Activated naive CD4-positive, alpha-beta T cell (primary cell): ENCODE data around the gene RASAL2.
"Not testable (repeated sequence)": the region's sequence is repeated elsewhere in the genome, so short reads cannot be mapped to it uniquely, and the experiment has no call there.

ENCODE experiments used
- DNase-seq, 4 experiments: peaks; one replicate each; lab custom pipeline; 2025; lab: John Stamatoyannopoulos, UW

The RASAL2 gene

DNA sequence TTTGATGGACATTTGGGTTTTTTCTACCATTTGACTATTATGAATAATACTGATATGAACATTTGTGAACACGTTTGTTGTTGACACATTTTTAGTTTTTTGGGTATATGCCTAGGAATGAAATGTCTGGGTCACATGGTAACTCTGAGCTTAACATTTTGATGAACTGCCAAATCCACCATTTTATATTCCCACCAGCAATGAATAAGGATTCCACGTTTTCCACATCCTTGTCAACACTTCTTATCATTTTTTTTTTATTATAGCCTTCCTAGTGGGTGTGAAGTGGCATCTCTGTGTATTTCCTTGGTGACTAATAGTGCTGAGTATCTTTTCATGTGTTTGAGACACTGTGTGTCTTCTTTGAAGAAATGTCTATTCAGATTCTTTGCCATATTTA lies 67.6 kb downstream of the RASAL2 start:
- no peak for DNase-seq

DNA sequence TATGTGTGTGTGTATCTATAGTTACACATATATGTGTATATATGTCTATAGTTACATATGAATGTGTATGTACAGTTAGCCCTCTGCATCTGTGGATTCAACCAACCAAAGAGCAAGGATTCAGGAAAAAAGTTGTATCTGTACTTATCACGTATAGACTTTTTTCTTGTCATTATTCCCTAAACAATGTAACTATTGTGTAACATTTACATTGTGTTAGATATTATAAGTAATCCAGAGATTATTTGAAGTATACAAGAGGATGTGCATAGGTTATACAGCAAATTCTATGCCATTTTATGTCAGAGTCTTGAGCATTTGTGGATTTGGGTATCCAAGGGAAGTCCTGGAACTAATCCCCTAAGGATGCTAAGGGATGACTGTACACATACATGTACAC lies 71.3 kb downstream of the RASAL2 start:
- no peak for DNase-seq

DNA sequence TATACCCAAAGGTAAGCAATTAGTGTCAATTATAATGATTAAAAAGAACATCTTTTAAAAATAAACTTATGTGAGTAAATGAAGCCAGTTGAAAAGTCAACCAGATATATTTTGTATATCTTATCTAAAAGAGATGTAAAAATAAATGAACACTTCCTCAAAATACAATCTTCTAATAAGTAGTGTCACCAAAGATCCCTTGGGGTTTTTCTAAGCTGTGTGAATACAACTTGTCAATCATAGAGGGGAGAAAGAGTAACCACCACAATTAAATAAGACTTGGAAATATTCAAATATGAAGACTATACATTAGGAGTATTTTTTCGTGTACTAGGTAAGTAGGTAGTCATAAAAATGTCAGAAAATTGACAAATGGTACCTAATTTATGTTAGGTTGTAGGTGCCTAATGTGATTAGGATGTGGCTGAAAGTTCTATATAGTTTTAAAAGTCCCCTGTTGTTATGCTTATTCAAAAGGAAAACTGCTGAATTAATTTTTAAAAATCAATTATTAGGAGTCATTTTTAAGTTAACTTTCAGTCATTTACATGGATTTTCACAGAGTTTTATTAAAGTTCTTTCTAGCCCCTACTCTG lies 72.6 kb downstream of the RASAL2 start:
- no peak for DNase-seq

DNA sequence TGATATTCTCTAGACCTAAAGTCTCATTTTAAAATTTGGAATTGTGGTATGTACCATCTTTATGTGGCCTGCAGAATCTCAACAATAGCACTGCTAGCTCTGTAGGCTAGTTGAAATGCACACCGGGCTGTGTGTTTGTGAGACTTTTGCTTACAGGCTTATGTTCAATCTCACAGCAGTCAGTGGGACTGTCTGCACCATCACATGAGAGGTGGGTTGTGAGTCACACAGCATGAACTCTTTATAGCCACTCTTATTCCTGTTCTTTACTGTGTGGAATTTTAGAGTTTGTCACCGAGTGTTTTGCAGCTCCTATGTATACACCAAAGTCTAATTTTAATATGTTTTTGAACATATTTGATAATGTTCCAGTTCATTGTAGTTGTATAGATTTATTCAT lies 74.6 kb downstream of the RASAL2 start:
- DNase-seq, result no peak

DNA sequence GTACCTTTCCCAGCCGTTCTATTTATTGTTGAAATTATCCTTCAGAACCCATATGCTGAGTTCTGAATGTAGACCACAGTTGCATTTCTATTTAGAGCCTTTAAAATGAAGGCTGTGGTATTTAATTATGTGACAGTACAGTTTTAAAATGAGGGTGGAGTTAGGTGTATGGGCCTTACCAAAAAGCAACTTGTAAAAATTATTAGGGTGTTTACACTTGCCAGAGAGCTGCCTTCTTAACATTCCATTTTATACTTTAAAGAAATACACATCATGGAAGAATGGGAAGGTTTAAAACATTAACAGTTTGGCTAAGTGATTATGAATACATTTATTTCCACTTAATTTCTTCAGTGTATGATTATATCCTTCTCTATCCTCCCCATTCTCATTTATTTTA lies 75.7 kb downstream of the RASAL2 start:
- no peak for DNase-seq

DNA sequence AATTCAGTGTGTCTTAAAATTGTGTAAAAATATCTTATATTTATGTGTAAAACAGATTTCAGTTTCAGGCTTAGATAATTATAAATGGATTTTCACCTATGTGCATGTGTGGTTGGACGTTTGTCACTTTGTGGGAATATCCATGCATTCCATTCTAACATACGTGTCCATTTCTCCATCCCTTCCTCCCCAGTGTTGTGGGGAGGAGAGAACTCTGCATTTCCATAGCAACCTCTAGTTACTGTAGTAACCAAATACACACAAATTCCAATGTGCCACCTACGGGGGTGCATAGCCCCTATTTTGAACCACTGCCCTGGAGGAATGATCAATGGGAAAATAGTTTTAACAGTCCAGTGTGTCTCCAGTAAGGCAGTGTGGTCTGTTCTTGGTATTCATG lies 79.0 kb downstream of the RASAL2 start:
- DNase-seq, result no peak

DNA sequence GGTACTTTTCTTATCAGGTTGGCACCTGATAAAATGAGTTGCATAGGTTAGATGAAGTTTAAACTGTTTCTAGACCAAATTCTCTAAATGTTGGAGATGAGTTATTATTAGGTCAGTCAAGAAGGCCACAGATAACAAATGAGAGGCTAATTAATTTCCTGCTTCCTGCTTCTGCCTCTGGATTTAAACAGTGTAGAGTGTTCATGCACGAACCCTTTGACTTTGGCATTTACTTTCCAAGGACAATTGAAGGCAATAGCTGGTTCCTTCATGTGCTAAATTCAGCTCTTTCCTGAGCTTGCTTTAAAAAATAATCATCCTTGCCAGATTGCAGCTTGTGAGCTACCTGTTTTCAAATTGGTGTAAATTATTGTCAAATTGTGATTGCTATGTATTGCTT lies 80.6 kb downstream of the RASAL2 start:
- no peak for DNase-seq

DNA sequence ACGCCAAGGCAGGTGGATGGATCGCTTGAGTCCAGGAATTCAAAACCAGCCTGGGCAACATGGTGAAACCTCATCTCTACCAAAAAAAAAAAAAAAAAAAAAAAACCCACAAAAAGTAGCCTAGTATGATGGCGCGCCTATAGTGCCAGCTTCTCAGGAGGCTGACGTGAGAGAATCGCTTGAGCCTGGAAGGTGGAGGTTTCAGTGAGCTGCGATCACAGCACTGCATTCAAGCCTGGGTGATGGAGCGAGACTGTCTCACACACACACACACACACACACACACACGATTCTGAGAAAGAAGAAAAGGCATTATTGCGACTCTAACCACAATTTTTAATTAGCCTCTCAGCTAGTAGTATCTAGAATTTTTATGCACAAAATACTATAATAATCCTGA lies 86.5 kb downstream of the RASAL2 start:
- DNase-seq, result no peak

DNA sequence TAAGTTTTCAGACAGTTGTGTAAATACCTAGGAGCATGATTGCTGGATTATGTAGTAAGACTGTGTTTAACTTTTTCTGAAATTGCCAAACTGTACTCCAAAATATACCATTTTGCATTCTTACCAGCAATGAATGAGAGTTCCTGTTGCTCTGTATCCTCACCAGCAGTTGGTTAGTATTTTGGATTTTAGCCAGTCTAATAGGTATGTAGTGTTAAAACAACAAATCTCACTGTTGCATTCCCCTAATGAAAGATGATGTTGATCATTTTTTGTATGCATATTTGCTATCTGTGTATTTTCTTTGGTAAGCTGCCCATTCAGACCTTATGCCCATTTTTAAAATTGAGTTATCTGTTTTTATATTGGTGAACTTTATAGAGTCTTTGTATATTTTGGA lies 89.9 kb downstream of the RASAL2 start:
- DNase-seq, result no peak

DNA sequence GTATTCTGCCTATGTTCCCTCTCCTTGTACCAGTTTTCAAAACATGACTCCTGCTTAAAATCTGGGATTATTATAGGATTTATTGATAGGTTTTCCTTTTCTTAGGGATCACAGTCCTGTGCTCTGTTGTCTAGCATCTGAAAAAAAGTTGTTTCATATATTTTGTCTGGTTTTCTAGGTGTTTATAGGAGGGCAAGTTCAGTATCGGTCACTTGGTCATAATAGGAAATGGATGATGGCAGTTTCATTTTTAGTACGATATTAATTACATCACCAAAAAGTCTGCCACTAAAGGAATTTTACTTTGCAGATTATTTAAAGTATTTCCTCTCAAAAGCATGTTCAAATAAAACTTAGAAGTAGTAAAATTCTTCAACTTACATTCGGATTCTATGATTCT lies 94.4 kb downstream of the RASAL2 start:
- DNase-seq, result no peak

DNA sequence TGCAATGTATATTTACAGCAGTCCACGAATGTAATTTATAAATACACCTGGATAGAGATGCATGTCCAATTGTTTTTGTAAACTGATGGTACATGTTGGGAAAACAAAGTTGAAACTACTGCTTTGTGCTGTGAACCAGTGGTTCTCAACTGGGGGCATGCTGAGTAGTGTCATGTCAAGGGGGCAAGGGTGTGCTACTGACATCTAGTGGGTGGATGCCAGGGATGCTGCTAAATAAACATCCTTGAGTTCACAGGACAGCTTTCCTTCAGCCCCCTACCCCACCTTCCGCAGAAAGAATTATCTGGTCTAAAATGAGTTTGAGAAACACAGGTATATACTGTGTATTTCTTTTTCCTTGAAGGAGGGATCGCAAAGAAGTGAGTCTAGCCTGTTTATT lies 95.9 kb downstream of the RASAL2 start:
- DNase-seq, result no peak

DNA sequence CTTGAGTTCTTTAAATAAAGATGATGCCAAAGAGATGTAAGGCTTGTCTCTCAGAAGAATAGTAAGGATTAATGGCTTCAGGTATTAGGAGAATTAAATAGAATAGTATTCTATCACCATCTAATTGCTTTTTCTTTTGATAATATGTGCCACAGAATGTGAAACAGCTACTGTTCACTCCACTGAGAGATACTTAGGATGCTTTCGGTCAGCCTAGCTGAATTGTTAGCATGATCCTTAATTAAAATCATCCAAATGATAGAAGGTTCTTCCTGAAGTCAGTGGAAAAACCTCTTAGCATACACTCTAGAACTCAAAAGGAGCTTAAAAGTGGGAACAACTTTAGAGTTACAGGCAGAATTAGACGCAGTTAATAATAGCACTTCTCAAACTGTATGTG lies 97.0 kb downstream of the RASAL2 start:
- no peak for DNase-seq

DNA sequence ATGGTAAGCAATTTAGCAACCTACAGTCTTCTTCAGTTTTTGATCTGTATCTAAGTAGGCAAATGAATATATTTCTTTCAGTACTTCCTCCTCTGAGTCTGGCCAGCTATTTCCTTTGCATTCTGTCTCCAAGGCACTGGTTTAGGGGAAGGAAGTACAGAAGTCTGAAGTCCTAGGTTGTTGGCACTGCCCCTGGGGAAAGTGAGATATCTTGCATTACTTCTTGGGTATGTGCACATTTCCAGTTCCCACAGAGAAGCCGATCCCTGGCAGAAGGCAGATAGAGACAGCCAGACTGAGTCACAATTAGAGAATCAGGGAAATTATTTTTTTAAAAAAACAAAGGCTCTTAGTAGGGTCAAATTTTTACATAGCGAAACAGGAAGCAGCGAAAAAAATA lies 98.8 kb downstream of the RASAL2 start:
- DNase-seq, result no peak

DNA sequence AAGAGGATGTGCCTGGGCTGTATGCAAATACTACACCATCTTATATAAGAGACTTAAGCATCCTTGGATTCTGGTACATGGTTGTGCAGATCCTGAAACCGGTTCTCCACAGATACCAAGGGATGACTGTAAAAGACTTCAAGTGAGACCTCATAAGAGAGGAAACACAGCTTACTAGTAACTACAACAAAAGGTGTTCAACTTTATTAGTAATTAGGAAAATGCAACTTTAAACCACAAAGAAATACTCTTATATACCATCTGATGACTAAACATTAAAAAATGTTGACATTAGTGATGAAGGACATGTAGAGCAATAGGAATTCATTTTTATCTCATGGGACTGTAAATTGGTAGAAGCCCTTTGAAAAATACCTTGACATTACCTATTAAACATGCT lies 102.7 kb downstream of the RASAL2 start:
- no peak for DNase-seq

DNA sequence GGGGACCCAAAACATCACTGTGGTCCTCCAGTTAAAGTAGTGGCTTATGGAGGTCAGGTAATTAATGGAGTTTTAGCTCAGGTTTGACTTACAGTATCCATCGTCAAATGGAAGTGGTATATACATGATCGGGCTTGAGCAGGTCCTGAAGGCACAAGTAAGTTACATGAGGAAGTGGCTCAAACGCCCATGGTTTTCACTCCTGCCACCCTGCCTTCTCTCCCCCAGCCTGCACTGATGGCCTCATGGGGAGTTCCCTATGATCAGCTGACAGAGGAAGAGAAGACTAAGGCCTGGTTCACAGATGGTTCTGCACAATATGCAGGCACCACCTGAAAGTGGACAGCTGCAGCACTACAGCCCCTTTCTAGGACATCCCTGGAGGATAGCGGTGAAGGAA lies 108.2 kb downstream of the RASAL2 start:
- DNase-seq, result not testable (repeated sequence)

DNA sequence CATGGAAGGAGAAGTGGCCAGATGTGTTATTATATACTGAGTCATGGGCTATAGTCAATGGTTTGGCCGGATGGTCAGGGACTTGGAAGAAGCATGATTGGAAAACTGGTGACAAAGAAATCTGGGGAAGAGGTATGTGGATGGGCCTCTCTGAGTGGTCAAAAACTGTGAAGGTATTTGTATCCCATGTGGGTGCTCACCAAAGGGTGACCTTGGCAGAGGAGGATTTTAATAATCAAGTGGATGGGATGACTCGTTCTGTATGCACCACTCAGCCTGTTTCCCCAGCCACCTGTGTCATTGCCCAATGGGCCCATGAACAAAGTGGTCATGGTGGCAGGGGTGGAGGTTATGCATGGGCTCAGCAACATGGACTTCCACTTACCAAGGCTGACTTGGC lies 108.6 kb downstream of the RASAL2 start:
- not testable (repeated sequence) for DNase-seq

DNA sequence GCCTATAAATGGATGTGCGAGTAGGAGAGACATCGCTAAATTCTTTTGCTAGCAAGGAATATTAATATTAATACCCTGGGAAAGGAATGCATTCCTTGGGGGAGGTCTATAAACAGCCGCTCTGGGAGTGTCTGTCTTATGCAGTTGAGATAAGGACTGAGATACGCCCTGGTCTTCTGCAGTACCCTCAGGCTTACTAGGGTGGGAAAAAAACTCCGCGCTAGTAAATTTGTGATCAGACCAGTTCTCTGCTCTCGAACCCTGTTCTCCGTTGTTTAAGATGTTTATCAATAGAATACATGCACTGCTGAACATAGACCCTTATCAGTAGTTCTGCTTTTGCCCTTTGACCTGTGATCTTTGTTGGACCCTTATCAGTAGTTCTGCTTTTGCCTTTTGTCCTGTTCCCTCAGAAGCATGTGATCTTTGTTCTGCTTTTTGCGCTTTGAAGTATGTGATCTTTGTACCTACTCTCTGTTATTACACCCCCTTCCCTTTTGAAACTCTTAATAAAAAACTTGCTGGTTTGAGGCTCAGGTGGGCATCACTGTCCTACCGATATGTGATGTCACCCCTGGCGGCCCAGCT lies 114.5 kb downstream of the RASAL2 start:
- not testable (repeated sequence) for DNase-seq

DNA sequence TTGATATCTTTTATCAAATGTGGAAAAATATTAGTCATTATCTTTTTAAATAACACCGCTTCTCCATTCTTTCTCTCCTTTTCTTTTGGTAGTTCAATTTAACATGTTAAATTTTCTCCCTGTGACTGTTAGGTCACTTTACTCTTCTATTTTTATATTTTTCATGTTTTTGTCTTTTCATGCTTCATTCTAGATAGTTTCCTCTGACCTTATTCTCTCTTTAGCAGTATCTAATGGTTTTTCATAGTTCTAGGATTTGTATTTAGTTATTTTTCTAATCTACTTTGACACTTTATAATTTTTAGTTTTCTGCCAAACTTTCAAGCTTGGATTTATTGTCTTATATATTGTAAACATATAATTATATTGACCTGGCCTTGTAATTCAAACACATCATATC lies 116.0 kb downstream of the RASAL2 start:
- DNase-seq, result no peak

DNA sequence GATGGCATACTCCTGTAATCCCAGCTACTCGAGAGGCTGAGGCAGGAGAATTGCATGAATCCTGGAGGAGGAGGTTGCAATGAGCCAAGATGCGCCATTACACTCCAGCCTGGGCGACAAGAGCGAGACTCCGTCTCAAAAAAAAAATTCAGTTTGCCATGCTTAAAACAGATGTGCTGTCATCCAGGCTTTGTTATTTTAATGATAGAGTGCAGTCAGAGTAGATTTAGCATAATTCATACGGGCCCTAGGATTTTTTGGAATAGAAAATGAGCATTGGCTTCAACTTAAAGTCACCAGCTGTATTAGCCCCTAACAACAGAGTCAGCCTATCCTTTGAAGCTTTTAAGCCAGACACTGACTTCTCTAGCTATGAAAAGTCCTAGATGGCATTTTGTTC lies 124.6 kb downstream of the RASAL2 start:
- no peak for DNase-seq

DNA sequence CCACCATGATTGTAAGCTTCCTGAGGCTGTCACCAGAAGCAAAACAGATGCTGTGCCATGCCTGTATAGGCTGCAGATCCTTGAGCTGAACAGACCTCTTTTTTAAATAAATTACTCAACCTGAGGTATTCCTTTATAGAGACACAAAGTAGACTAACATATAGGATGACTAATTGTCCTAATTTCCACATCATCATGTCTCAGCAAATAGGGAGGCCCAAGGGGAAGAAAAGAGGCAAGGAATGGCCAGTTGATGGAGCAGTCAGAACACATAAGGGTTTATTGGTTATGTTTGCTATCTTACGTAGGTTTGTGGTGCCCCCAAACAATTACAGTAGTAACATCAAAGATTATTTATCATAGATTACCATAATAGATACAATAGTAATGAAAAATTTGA lies 126.2 kb downstream of the RASAL2 start:
- no peak for DNase-seq

DNA sequence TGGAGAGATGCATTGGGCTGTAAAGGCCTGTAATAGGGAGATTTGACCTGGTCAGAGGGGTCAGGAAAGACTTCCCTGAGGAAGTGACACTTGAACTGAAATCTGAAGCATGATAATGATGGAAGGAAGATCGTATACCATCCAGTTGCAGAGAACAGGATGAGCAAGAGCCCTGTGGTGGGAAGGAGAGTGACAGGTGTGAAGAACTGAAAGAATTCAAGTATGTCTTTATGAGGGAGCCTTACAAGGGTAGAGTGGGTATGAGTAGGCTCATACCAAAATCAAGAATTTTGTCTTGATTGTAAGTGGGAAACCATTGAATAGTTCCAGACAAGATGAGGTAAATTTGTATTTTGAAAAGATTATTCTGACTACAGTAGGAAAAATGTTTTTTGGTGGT lies 129.4 kb downstream of the RASAL2 start:
- DNase-seq, result no peak

DNA sequence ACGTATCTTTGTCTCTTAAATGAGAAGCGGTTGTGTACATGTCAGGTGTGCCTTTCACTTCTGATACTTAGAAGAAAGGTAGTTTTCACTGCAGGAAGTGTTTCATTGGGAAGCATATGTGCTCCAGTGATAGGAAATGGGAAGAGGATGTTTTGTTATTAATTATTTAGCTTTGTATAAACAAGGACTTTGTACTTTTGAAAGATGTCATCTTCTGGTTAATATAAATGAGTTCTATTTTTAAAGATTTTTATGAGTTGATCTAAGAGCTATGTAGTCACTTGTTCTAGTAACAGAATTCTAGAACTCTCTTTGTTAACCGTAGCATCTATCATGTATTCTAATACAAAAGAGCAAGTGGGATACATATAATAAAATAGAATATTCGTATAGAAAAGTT lies 130.5 kb downstream of the RASAL2 start:
- no peak for DNase-seq

DNA sequence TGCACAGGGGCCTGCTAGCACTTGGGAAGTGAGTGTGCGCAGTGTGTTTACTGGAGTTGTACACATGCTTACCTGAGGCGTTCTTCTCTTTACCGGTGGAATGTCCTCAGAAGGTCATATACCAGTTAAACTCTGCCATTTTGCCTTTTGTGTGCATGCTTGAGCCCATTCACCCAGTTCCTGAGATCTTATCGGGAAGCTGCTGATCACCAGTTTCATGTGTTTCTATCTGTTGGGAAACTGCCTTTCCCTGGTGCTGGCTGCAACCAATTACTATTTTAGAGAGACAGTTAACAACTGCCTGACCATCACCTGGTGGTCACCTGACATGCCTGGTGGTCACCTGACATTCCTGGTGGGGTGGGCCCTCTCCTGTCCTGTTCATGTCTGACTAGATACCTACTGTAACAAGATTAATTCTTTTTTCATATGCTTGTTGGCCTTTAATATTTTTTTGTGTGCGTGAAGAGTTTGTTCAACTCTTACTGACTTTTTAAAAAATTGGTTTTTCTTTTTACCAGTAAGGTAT lies 137.0 kb downstream of the RASAL2 start:
- DNase-seq, result no peak

DNA sequence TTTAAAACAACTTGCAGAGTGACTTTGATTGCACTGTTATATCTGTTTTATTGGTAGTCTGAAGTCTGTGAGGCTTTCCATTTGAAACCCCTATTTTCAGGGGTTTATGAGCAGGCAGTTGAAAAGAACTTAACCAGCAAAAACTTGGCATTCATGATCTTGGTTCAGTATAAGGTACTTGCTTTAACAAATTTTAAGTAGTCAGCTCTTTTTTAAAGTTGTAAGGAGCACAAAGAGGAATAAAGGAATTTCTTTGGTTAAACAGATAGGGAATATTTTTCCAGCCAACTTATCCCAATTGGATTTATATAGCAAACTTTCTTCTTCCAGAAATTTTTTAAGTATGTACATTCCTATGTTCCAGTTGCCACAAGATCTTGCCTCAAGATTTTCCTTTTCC lies 138.2 kb downstream of the RASAL2 start:
- no peak for DNase-seq
